Stimulated activated naive CD8-positive, alpha-beta T cell treated with anti-CD3 and anti-CD28 coated beads, Interleukin-15, Interleukin-2, amounts not matched to agents 100 U/mL and 50 U/mL, for 24 hours (primary cell): ENCODE measurements around the gene DNAJC18.
"Not testable (repeated sequence)": the region's sequence is repeated elsewhere in the genome, so short reads cannot be mapped to it uniquely, and the experiment has no call there.

Source experiments
- ATAC-seq: fragments of 150-1000 bp; cut with Tn5 transposase; one replicate; pipeline ENCODE4 v1.10.0; 2021
- DNase-seq: peaks from one replicate; pipeline ENCODE4 v3.0.0; 2021

The DNAJC18 gene

DNA sequence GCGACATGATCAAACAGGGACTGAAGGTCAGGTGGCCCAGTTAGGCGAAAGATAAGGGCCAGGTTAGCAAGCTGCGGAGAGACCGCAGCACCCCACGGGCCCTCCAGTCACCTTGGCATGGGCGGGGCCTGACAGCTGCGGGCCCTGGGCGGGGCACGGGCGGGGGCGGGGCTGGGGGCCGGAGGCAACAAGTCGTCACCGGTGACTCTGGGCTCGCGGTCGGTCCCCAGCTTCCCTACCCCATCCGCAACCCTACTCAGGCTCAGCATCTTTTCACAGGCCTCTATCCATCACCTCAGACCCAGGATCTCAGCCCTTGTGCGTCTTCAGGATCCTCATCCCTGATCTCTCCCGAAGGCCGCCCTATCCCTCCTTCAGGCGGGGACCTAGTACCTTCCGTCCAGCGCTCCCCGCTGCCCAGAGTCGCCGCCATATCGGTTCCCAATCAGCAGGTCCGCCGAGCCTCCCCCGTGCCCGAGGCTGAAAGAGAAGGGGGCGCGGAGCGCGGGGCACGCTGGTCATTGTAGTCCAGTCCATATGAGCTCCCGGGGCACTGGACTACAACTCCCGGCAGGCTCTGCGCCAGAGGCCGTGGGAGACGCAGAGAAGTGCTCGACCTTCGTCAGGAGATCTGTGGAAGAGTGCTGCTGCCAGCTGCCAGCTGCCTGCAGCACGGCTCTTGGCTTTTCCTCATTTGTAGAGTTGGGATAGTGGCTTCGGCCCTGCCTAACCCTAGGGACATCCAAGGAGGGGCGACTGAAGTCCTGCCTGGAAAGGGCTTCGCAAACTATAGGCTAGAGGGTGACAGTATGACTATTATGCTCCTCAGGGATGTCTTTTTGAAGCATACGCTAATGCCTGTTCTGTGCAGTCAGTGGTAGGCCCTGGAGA lies at the start of gene DNAJC18:
TSS of gene DNAJC18 (minus strand) at position 513 of the 891 bp plus-strand sequence. CDS start at position 433, 80 bp downstream.
- peak; percentile 93 for DNase-seq

DNA sequence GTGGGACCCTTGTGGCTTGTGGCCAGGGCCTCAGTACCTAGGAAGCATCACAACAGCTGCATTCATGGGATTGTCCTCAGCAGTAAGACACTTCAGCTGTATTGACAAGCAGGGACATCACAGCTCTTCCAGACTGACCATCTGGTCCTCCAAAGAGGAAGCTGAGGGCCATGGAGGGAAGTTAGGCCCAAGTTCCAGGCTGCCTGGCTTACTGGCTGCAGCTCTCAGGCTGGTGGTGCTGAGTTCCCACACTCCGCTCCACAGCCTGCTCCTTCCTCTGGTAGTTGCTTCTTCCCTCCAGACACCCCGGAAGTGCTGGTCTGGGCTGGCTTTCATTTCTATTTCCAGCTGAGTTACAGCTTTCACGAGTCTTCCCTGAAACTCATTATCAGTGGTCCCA lies 48.9 kb upstream of the DNAJC18 start:
- DNase-seq (no peak), ATAC-seq (no peak)

More for the DNA sequence above, at the start of gene DNAJC18:
- ATAC-seq, result peak; percentile 95

DNA sequence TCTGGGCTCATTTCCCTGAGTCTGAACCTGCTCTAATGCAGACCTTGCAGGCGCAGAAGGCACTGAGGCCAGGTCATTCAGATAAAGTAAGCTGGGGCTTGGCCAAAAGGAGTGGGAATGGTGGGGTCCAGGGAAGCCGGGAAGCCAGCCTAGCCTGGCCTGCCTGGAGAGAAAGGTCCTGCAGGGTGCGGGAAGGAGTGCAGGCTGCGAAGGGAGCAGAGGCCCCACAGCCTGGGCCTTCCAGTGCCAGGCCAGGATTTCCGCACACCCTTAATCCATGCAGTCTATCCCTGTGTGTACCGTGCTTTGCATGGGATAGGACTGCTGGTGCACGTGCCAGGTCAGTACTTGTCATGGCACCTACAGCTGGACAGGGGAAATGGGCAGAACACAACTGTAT lies 46.9 kb upstream of the DNAJC18 start:
- ATAC-seq (no peak), DNase-seq (no peak)

DNA sequence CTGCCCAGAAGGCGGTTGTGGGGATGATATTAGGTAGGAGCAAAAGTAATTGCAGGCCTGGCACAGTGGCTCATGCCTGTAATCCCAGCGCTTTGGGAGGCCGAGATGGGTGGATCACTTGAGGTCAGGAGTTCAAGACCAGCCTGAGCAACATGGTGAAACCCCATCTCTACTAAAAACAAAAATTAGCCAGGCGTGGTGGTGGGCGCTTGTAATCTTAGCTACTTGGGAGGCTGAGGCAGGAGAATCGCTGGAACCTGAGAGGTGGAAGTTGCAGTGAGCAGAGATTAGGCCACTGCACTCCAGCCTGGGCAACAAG lies 43.5 kb upstream of the DNAJC18 start:
- ATAC-seq, result not testable (repeated sequence)

DNA sequence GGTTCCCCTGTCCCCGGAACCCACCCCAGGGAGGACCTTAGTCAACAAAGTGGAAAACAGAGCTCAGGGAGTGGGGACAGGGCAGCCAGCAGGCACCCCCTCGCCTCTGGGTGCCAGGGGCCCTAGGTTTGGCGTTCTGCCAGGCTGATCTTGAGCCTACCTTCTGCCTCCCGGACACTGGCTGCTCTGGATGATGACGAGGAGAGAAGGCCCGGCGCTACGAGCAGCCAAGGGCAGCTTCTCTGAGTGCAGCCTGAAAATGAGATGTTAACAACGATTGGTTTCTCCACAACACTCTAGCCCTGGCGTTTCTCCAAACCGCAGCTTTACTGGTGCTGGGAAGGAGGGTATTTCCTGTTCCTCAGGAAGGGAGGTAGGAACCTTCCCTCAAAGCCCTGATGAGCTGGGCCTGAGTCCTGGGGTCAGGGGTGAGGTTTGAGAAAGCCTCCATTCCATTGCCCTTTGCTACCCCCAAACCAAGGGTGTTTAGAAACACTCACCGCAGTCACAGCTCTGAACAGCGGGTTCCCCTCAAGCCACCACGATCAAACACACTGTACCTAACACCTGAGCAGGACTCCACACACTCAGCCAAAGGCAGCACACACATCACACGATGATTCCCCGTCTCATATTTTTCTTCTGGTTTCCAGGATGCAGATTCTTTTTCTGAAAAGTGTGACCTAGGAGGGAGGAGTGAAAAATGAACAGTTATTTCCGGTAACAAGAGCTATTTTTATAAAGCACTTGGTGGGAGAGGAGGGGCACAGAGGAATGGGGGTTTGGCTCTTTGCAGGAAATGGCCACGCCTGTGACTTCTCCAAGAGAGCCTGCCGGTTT lies 42.9 kb upstream of the DNAJC18 start, which contains the start of gene STING1:
TSS of gene STING1 (minus strand) at position 709 of the 840 bp plus-strand sequence. CDS start 1,054 bp downstream, outside the sequence.
- DNase-seq, result peak; percentile 74
- peak; percentile 75 for ATAC-seq

More for the DNA sequence above, 43.5 kb upstream of the DNAJC18 start:
- not testable (repeated sequence) for DNase-seq

DNA sequence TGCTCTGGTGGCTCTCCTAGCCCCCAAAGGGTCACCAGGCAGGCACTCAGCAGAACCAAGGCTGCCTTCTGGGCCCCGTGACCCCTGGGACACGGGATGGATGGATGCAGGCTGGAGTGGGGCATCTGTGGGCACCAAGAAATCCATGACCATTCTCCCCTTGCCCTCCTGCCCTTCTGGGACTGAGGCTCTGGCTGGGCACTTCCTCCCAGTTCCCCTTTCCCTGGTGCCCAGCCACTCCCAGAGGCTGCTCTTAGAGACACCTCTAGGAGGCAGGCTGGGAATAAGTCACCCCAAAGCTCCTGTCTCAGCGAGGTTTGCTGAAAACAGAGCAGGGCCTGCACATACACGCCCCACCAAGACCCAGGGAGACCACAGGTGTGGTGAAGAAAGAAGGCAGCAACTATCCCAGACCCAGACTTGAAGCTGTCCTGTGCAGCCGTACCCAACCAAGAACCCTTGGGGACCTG lies 42.3 kb upstream of the DNAJC18 start:
- ATAC-seq, result peak; percentile 5
- DNase-seq, result no peak

DNA sequence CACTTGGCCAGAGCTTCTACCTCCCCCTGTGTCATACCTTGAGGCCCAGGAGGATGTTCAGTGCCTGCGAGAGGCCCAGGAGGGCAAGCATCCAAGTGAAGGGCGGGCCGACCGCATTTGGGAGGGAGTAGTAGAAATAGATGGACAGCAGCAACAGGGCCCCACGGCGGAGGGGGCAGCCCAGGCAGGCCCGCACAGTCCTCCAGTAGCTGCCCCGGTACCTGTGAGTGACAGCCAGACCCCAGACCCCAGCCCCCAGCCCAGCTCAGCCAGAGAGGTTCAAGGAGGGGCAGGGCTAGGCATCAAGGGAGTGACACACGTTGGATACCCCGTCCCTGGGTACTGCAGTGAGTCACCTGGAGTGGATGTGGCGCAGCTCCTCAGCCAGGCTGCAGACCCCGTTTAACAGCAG lies 41.8 kb upstream of the DNAJC18 start:
- ATAC-seq (peak; percentile 37), DNase-seq (no peak)

DNA sequence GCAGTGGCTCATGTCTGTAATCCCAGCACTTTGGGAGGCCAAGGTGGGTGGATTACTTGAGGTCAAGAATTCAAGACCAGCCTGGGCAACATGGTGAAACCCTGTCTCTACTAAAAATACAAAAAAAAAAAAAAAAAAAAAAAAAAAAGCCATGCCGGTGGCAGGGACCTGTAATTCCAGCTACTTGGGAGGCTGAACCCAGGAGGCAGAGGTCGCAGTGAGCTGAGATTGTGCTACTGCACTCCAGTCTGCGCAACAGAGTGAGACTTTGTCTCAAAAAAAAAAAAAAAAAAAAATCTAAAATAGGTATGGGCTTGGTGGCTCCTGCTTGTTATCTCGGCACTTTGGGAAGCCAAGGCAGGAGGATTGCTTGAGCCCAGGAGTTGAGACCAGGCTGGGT lies 40.4 kb upstream of the DNAJC18 start:
- DNase-seq, ATAC-seq: not testable (repeated sequence)

DNA sequence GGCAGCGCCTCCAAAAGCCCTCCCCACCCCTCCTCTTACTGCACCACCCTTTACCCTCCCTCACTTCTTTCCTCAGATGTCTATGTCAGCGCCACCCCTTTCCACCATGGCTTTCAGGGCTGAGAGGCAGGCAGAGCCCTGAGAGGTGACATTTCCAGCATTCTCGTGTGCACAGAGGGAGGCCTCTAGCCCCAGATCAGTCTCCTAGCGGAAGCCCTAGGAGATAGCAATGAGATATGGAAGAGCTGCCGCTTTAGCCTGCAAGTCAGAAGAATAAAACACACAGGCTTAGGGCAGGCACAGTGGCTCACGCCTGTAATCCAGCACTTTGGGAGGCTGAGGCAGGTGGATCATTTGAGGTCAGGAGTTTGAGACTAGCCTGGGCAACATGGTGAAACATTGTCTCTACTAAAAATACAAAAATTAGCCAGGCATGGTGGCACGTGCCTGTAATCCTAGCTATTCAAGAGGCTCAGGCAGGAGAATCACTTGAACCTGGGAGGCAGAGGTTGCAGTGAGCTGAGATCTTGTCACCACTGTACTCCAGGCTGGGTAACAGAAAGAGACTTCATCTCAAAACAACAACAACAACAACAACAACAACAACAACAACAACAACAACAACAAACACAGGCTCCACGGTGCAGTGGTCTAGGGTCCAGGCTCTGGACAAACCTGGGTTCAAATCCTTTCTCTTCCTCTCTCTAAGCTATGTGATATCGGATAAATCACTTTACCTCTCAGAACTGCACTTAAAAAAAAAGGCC lies 39.5 kb upstream of the DNAJC18 start:
- ATAC-seq, DNase-seq: not testable (repeated sequence)

DNA sequence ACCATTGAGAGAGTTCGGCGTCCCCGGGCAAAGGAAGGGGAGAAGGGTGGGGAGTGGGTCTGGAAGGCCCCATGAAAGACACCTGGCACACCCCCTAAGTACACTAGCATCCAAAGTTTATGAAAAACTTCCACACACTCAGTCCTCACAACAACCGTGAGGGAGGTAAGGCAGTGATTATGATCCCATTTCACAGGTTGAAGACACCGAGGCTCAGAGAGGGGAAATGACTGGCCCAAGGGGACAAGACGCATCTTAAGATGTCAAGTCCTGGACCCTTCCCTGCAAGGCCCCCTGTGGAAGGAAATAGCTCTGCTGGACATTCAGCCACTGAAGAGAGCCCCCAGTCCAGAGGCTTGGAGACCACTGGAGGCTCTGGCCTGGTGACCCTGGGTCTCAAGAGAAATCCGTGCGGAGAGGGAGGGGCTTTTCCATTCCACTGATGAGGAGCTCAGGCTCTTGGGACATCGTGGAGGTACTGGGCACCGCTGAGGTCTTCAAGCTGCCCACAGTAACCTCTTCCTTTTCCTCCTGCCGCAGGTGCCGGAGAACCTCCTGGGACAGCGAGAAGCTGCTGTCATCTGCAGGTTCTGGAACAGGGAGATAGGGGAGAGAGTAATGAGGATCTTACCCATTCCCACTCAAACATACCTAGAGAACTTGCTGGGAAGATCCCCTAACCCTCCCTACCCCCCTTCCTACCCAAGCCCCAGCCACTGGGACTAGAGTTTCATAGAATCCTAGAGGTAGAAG lies 36.7 kb upstream of the DNAJC18 start:
- ATAC-seq, result no peak
- no peak for DNase-seq

DNA sequence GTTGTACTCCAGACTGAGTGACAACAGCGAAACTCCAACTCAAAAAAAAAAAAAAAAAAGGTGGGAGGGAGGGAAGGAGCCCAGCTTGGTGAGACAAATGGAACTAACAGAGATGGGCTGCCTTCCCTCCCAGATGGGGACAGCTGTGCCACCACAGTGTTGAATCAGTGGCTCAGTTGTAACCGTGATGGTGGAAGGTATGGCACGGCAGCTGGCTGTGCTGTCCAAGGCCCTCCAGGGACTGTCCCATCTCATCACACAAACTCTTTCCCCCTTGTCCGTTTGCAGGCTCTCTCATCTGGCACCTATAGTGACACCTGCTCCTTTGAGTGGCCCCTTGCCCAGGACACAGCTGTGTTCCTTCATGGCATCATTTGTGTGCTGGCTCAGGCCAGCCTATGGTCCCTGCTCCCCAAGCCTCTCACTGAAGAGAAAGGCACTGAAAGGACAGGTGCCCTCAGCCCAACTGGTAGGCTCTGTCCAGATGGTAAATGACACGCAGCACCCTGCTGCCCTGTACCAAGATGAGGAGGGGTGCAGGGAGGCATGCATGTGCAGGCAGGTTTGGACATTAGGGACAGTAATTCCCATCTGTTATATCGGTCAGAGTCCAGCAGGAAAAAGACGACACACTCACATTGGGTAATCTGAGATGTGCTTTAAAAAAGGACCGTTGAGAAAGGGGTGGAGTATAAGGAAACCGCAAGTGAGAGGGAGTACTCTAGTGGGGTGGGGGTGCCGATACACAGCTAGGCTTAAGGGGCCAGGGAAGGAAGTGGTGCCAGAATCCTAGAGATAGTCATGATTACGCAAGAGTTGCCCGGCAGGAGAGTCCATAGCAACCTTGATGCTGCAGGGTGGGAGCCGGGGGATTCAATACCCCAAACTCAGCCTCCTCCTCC lies 35.8 kb upstream of the DNAJC18 start:
- ATAC-seq (no peak), DNase-seq (no peak)

DNA sequence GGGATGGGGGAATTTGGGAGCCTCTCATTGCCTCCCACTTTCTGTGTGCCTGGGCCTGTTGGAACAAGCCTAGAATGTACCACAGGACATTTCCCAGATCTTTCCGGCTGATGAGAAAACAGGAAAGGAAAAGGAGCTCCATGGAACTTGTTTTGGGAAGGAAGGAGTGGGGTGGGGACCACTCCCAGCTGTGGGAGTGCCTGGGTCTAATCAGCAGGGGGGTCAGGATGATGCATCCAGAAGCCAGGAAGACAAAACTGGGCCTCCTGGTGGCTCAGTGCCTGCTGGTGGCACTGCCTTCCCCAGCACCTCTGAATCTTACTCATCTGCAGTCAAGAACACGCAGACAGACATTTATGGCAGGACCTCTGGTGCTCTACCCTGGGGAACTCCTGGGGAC lies 34.2 kb upstream of the DNAJC18 start:
- ATAC-seq, result no peak

DNA sequence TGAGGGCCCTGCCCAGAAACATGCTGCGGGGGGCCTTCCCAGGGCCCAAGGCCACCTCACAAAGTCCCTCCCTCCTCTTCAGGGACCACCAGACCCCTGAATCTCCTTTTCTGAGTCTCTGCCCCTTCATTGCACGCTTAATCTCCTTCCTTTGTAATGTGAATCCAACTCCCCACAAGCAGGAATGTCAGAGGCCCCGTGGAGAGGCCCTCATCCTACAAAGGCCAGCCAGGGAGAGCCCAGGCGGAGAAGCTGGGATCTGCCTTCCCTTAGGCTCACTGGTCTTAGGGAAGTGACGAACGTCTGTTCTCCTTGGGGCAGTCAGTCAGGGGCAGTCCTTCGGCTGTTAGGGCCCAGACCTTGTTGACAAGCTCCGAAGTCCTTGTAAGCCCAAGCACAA lies 33.8 kb upstream of the DNAJC18 start:
- no peak for ATAC-seq
- no peak for DNase-seq

More for the DNA sequence above, 34.2 kb upstream of the DNAJC18 start:
- DNase-seq, result no peak

DNA sequence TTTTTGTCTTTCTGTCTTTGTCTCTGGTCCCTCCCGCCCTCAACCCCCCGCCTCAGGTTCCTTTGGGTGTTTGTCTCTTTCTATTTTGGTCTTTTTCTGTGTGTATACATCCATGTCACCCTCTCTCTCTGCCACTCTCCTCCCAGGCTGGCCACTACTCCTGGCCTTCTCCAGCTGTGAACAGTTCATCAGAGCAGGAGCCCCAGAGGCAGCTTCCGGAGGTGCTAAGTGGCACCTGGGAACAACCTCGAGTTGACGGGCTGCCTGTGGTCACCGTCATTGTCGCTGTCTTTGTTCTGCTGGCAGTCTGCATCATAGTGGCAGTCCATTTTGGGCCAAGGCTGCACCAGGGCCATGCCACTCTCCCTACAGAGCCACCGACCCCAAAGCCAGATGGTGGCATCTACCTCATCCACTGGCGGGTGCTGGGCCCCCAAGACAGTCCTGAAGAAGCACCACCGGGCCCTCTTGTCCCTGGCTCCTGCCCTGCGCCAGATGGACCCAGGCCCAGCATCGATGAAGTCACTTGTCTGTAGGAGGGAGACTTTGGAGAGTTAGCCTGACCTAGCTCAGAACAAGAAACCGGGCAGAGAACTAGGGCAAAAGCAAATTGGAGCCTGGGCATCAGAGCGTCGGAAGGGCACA lies 33.2 kb upstream of the DNAJC18 start:
- ATAC-seq, result no peak

DNA sequence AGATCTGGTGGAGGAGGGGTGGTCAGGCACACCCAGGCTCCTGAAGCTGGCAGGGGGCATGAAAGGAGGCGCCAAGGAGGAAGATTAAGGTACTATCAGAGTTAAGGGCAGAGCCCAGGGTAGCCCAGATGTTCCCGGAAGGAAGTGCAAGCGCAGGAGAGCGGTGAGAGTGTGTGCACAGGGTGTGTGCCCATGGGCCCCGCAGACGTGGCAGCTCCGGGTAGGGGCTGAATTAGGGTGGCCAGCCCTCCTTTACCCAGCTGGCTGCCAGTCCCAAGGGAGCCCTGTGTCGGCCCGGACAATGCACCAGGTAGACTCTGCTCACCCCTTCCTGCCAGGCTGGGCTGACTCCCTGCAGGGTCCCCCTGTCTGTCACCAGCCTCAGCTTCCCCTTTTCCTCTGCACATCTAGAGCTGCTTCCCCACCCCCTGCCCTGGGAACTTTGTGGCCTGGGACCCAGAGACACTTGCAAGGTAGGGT lies 31.5 kb upstream of the DNAJC18 start, which contains the start of gene SMIM33:
TSS of gene SMIM33 (plus strand) at position 184 of the 480 bp plus-strand sequence. CDS start at position 302, 118 bp downstream.
- ATAC-seq, result peak; percentile 51
- DNase-seq, result peak; percentile 34

More for the DNA sequence above, 33.2 kb upstream of the DNAJC18 start:
- no peak for DNase-seq

DNA sequence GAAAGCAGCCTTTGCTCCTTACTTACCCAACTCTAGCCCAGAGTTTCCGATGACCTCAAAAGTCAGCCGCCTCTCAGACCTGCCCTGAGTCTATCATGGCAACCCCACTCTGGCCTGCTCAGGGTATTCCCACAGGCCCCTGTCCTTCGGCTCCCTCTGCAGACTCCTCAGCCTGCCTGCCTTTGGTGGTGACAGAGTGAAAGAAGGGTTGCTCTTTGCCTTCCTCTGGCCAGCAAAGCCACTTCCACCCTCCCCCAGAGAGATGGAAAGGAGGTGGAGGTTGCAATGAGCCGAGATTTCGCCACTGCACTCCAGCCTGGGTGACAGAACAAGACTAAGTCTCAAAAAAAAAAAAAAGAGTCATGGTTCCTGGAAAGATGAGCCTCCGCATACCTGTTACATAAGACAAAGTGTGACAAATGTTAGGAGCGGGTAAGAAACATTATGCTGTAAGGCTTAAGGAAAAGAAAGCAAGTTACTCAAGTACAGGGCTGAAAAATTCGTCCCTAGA lies 29.2 kb upstream of the DNAJC18 start:
- ATAC-seq, result peak; percentile 77

DNA sequence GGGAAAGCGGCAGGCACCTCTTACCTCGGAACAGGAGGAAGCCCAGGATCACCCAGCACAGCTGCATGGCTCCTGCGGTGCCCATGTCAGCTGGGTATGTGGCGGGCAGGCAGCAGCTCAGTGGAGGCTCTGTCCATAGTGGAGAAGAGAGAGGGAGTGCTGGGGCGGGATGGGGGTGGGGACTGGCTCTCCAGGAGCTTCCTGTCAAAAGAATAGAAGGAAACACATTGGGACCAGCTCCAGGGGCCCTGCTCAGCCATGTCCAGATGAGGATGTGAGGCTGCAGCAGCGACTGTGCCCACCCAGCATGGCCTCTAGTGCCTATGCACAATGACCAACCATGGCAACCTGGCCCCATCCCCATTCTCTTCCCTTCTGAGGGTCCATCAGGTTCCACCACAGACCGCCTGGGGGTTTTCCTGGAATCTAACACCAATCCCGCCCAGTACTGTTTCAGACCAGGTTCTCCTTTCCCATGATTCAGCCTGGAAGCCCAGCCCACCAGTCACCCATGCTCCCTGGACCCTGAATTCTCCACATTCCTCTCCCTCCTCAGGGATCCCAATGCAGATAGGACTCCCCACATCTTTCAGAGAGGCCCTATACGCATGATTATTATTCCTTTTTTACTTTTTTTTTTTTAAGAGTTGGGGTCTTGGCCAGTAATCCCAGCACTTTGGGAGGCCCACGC lies 23.4 kb upstream of the DNAJC18 start, which contains the start of gene ECSCR:
TSS of gene ECSCR (minus strand) at position 158 of the 691 bp plus-strand sequence. CDS start at position 85, 73 bp downstream.
- ATAC-seq (no peak), DNase-seq (no peak)

More for the DNA sequence above, 29.2 kb upstream of the DNAJC18 start:
- peak; percentile 37 for DNase-seq

DNA sequence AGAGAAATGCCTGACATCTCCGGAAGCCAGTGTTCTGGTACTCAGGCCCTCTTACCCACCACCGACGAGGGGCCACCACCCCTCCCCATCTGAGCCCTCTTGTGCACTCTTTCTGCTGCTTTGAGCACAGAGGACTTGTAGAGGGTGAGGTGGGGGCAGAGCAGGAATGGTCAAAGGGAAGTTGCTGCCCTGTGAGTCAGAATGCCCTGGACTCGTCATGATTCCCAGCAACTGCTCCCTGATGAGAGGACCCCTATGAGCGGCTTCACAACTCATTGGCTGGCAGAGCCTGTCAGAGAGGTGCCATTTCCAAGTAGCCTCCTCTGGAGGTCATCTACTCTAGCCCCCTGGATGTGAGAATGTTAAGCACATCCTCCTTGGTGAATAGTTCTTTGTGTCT lies 22.4 kb upstream of the DNAJC18 start:
- DNase-seq (no peak), ATAC-seq (no peak)
